GM18498 (cell line): Measurements from ENCODE around the gene LRRC4B.

ENCODE experiments used
- ATAC-seq: cut with Tn5 transposase; IDR thresholded peaks from one replicate; pipeline ENCODE4 v1.9.1; 2021; ENCODE audit warnings: mild to moderate bottlenecking, moderate library complexity; ENCODE audit not compliant: unreplicated experiment

Gene LRRC4B

GRCh38 chr19:50467566-50467965 is 100.7 kb downstream of the LRRC4B start:
- no peak for ATAC-seq
